ENCODE results near the gene SLCO1B1.

SLCO1B1 gene

GRCh38 chr12:21220266-21220665 lies 89.3 kb downstream of the SLCO1B1 start:
- no peak for DNase-seq (ENCODE audit: low read depth in 2 of 2)

GRCh38 chr12:21221072-21221471 lies 90.1 kb downstream of the SLCO1B1 start:
- DNase-seq (ENCODE audit: low read depth in 2 of 2), result no peak

- no peak for DNase-seq (ENCODE audit: low read depth in 2 of 2)
Measured at GRCh38 chr12:21221778-21222177, 90.8 kb downstream of the SLCO1B1 start.

- DNase-seq (ENCODE audit: low read depth in 2 of 2), result no peak
Measured at GRCh38 chr12:21223930-21224329, 92.9 kb downstream of the SLCO1B1 start.

- DNase-seq (ENCODE audit: low read depth in 2 of 2), result no peak
Measured at GRCh38 chr12:21234395-21234794, 103.4 kb downstream of the SLCO1B1 start.

GRCh38 chr12:21239866-21240265 lies 108.9 kb downstream of the SLCO1B1 start:
- DNase-seq (ENCODE audit: low read depth in 2 of 2), result no peak

GRCh38 chr12:21248679-21249078 lies 117.7 kb downstream of the SLCO1B1 start:
- no peak for DNase-seq (ENCODE audit: low read depth in 2 of 2)

- DNase-seq (ENCODE audit: low read depth in 2 of 2), result no peak
Measured at GRCh38 chr12:21252070-21252469, 121.1 kb downstream of the SLCO1B1 start.

GRCh38 chr12:21257172-21257571 lies 126.2 kb downstream of the SLCO1B1 start:
- no peak for DNase-seq (ENCODE audit: low read depth in 2 of 2)

- no peak for DNase-seq (ENCODE audit: low read depth in 2 of 2)
Measured at GRCh38 chr12:21264232-21264631, 133.2 kb downstream of the SLCO1B1 start.

- DNase-seq (ENCODE audit: low read depth in 2 of 2), result no peak
Measured at GRCh38 chr12:21265932-21266331, 134.9 kb downstream of the SLCO1B1 start.

- DNase-seq (ENCODE audit: low read depth in 2 of 2), result no peak
Measured at GRCh38 chr12:21276826-21277225, 145.8 kb downstream of the SLCO1B1 start.

Measured in stimulated activated CD4-positive, alpha-beta T cell treated with anti-CD3 and anti-CD28 coated beads, Interleukin-4, amount 100 ng/mL, for 48 hours (primary cell).